HCT116 (cell line): Measurements from ENCODE around the gene XAF1. TPM values are rescaled to one million over a fixed set of nuclear protein-coding genes. Genes with fewer than 3 reads are reported as not detected.

ENCODE experiments used
- ATAC-seq: fragments of 200-7000 bp; cut with Tn5 transposase; 2 replicates; pipeline ENCODE4 v1.9.1; 2020; ENCODE audit warnings: mild to moderate bottlenecking, moderate library complexity
- BruUV-seq: library from RNA; stranded (reverse); fragments of 400-500 nt; replicated peaks from 2 replicates; lab custom pipeline; 2021; lab: Mats Ljungman, UMichigan
- CTCF ChIA-PET: fragments of 300-600 bp; sonication (Branson Sonifier 250); formaldehyde crosslinking; loops from one replicate; lab custom pipeline; 2021; ENCODE audit warnings: antibody characterized with exemption; lab: Charles Lee
- POLR2A ChIA-PET: fragments of 300-600, 350-600 bp; sonication (Branson Sonifier 250); formaldehyde crosslinking; loops from one replicate; lab custom pipeline; 2021; ENCODE audit warnings: antibody characterized with exemption; lab: Charles Lee
- RAD21 ChIA-PET, 2 experiments: fragments of 300-600 bp; sonication (Branson Sonifier 250); formaldehyde crosslinking; loops; one replicate each; lab custom pipeline; 2023; ENCODE audit warnings: low total read pairs in 2 of 2; ENCODE audit not compliant: uncharacterized antibody in 2 of 2, unreplicated experiment in 2 of 2, low non-redundant PET in 1 of 2; lab: Charles Lee
- DNase-seq: peaks from one replicate; pipeline ENCODE4 v3.0.0-alpha.2; 2010; ENCODE audit warnings: low read depth, low spot score
- H2AFZ ChIP-seq: fragments of 200-600 bp; shearing (Covaris generic), sonication (generic); 2 replicates; pipeline ENCODE4 v1.6.1; 2017; ENCODE audit warnings: low read depth, mixed run types, mixed read lengths, antibody characterized with exemption, low read length; ENCODE audit not compliant: poor library complexity, severe bottlenecking
- H3K27ac ChIP-seq: 2 replicates; pipeline ENCODE4 v1.5.1; 2012; ENCODE audit warnings: low read depth, low read length
- H3K27me3 ChIP-seq: fragments of 200-600 bp; sonication (generic); 2 replicates; pipeline ENCODE4 v1.6.1; 2016; ENCODE audit warnings: mixed run types, low read length, mixed read lengths; ENCODE audit not compliant: insufficient read depth
- H3K36me3 ChIP-seq, 2 experiments: fragments of 200-500 bp in 1 of 2; fragments of 200-600 bp in 1 of 2; sonication (Bioruptor generic) in 1 of 2; sonication (generic) in 1 of 2; 2 replicates each; pipeline versions ENCODE4 v1.5.1 to v1.6.1; 2014 to 2016; ENCODE audit warnings: low read length in 2 of 2, inconsistent platforms in 1 of 2, mixed read lengths in 1 of 2, mixed run types in 1 of 2; ENCODE audit not compliant: insufficient read depth in 2 of 2, control insufficient read depth in 1 of 2
- H3K4me1 ChIP-seq, 2 experiments: fragments of 200-600 bp in 1 of 2; sonication (generic) in 1 of 2; 2 replicates each; pipeline versions ENCODE4 v1.5.1 to v1.6.1; 2012 to 2017; ENCODE audit warnings: low read length in 2 of 2, inconsistent platforms in 1 of 2, mild to moderate bottlenecking in 1 of 2, mixed read lengths in 1 of 2, mixed run types in 1 of 2, moderate library complexity in 1 of 2; ENCODE audit not compliant: insufficient read depth in 2 of 2, control insufficient read depth in 1 of 2
- H3K4me2 ChIP-seq: fragments of 200-600 bp; sonication (generic); 2 replicates; pipeline ENCODE4 v1.6.1; 2017; ENCODE audit warnings: mixed run types, low read length, mixed read lengths
- H3K4me3 ChIP-seq, 2 experiments: fragments of 200-600 bp in 1 of 2; sonication (generic) in 1 of 2; replicated peaks in 1 of 2; 2 replicates each; pipeline ENCODE4 v1.5.1; 2011 to 2016; ENCODE audit warnings: low read length in 2 of 2, control low read depth in 1 of 2, low read depth in 1 of 2, mild to moderate bottlenecking in 1 of 2, mixed read lengths in 1 of 2, mixed run types in 1 of 2
- H3K79me2 ChIP-seq: fragments of 200-600 bp; sonication (generic); 2 replicates; pipeline ENCODE4 v1.6.1; 2017; ENCODE audit warnings: mild to moderate bottlenecking, mixed run types, low read length, moderate library complexity, mixed read lengths; ENCODE audit not compliant: insufficient read depth
- H3K9ac ChIP-seq: fragments of 200-600 bp; sonication (generic); 2 replicates; pipeline ENCODE4 v1.6.1; 2016; ENCODE audit warnings: low read length, mixed read lengths
- H3K9me2 ChIP-seq: fragments of 200-600 bp; sonication (generic), shearing (Covaris generic); 2 replicates; pipeline ENCODE4 v1.6.1; 2017; ENCODE audit warnings: mixed run types, mild to moderate bottlenecking, moderate library complexity; ENCODE audit not compliant: insufficient read depth
- H3K9me3 ChIP-seq, 2 experiments: fragments of 200-500 bp in 1 of 2; fragments of 200-600 bp in 1 of 2; sonication (Bioruptor generic) in 1 of 2; sonication (generic) in 1 of 2; 2 replicates each; pipeline ENCODE4 v1.6.1; 2014 to 2017; ENCODE audit warnings: low read length in 2 of 2, mixed read lengths in 2 of 2, inconsistent platforms in 1 of 2, low read depth in 1 of 2, mild to moderate bottlenecking in 1 of 2, mixed run types in 1 of 2, moderate library complexity in 1 of 2; ENCODE audit not compliant: control insufficient read depth in 1 of 2, insufficient read depth in 1 of 2
- H4K20me1 ChIP-seq: fragments of 200-600 bp; sonication (generic), shearing (Covaris generic); 2 replicates; pipeline ENCODE4 v1.6.1; 2017; ENCODE audit warnings: mixed run types, mild to moderate bottlenecking, moderate library complexity; ENCODE audit not compliant: insufficient read depth
- CBX3 ChIP-seq: IDR thresholded peaks from 2 replicates; pipeline ENCODE4 v1.6.1; 2012; ENCODE audit warnings: low read depth
- EGR1 ChIP-seq: IDR thresholded peaks from 2 replicates; pipeline ENCODE4 v1.6.1; 2012; ENCODE audit warnings: low read depth
- ELF1 ChIP-seq: IDR thresholded peaks from 2 replicates; pipeline ENCODE4 v1.6.1; 2012; ENCODE audit warnings: low read depth, borderline replicate concordance
- EZH2 ChIP-seq: fragments of 200-600 bp; sonication (generic); IDR thresholded peaks from 2 replicates; pipeline ENCODE4 v1.6.1; 2017; ENCODE audit warnings: antibody characterized with exemption, mixed run types
- EZH2phosphoT487 ChIP-seq: fragments of 200-600 bp; IDR thresholded peaks from 2 replicates; pipeline ENCODE4 v1.6.1; 2018; ENCODE audit warnings: antibody characterized with exemption, borderline replicate concordance
- FOSL1 ChIP-seq: IDR thresholded peaks from 2 replicates; pipeline ENCODE4 v1.6.1; 2012; ENCODE audit warnings: low read depth
- JUND ChIP-seq: IDR thresholded peaks from 2 replicates; pipeline ENCODE4 v1.6.1; 2012
- POLR2A ChIP-seq: IDR thresholded peaks from 2 replicates; pipeline ENCODE4 v1.7.0; 2011; ENCODE audit warnings: borderline replicate concordance; ENCODE audit not compliant: insufficient read depth, insufficient read length; ENCODE audit errors: extremely low read depth
- POLR2AphosphoS5 ChIP-seq: IDR thresholded peaks from 2 replicates; pipeline ENCODE4 v1.6.1; 2011; ENCODE audit warnings: mild to moderate bottlenecking, low read depth, low read length, moderate library complexity
- RAD21 ChIP-seq: IDR thresholded peaks from 2 replicates; pipeline ENCODE4 v1.6.1; 2012; ENCODE audit warnings: low read depth, mild to moderate bottlenecking
- SIN3A ChIP-seq: IDR thresholded peaks from 2 replicates; pipeline ENCODE4 v1.6.1; 2012; ENCODE audit warnings: low read depth
- SP1 ChIP-seq: IDR thresholded peaks from 2 replicates; pipeline ENCODE4 v1.6.1; 2012; ENCODE audit warnings: low read depth
- SRF ChIP-seq: IDR thresholded peaks from 2 replicates; pipeline ENCODE4 v1.6.1; 2012; ENCODE audit warnings: low read depth
- TCF7L2 ChIP-seq: IDR thresholded peaks from 2 replicates; pipeline ENCODE4 v1.7.0; 2011; ENCODE audit warnings: borderline replicate concordance, inconsistent platforms; ENCODE audit not compliant: insufficient read depth, insufficient read length; ENCODE audit errors: extremely low read depth
- YY1 ChIP-seq: IDR thresholded peaks from 2 replicates; pipeline ENCODE4 v1.6.1; 2011; ENCODE audit warnings: low read length, low read depth, moderate library complexity, mild to moderate bottlenecking; ENCODE audit not compliant: insufficient replicate concordance; ENCODE audit errors: extremely low read depth
- ZNF274 ChIP-seq: fragments of 200-500 bp; sonication (Bioruptor generic); IDR thresholded peaks from 2 replicates; pipeline ENCODE4 v1.6.1; 2014; ENCODE audit warnings: mild to moderate bottlenecking, low read depth, low read length, inconsistent platforms
- intact Hi-C: fragments of 100-400 bp; cut with micrococcal nuclease; formaldehyde crosslinking; loops from 2 replicates; pipeline ENCODE4 v1.10.0; 2022
- total RNA-seq: library from RNA; stranded (reverse); gene quantifications from one replicate; pipeline ENCODE4 v1.2.1, GENCODE V29; 2021; ENCODE audit not compliant: unreplicated experiment
- TF ChIP-seq, protein P1 (sequence below): IDR thresholded peaks from 2 replicates; pipeline ENCODE4 v1.6.1; 2012
- TF ChIP-seq, protein P2 (sequence below): IDR thresholded peaks from 2 replicates; pipeline ENCODE4 v1.6.1; 2012
- TF ChIP-seq, protein P3 (sequence below), 3 experiments: fragments of 200-600 bp in 1 of 3; sonication (generic) in 1 of 3; IDR thresholded peaks in 2 of 3; conservative IDR thresholded peaks in 1 of 3; 2 replicates each; pipeline ENCODE4 v1.5.1; 2012 to 2017; ENCODE audit warnings: low read depth in 2 of 3, low read length in 2 of 3, antibody characterized with exemption in 1 of 3, borderline replicate concordance in 1 of 3, control low read depth in 1 of 3, mild to moderate bottlenecking in 1 of 3, mixed read lengths in 1 of 3, mixed run types in 1 of 3, moderate library complexity in 1 of 3; ENCODE audit not compliant: insufficient read depth in 1 of 3

The XAF1 gene
- total RNA-seq, 1 experiment from 2014 or later = 0.25 TPM

DNA sequence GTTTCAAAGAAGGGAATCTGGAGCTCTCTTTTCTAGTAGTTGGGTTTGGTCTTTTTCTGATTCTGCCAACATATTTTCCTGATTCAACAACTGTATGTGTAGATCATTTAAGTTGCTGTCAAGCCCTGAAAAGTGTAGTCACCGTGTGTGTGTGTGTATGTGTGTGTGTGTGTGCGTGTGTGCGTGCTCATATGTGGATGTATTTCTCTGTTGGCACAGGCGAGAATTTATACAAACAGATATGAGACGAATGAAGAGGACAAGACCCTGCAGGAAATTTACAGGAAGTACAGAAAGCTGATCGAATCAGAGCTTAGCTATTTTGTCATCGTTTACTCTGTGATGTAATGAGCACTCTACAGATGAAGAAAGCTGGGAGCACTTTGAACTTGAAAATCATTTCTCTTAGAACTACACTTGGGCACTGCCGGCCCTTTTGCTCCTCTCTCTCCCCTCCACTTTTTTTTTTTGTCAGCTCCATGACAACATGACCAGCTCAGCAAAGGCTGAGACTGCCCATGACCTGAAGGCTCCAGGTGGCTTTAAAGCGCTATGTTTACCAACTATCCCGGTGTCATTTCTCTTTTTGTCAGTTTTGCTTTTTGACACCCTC is 31.3 kb downstream of the XAF1 start:
- no peaks in the 10 kb centered on the region for H3K79me2 ChIP-seq
- ChIA-PET CTCF (no interaction called here), RAD21 (no interaction called here), POLR2A (no interaction called here)
- no peak for ATAC-seq
- TF ChIP-seq SP1 = no peak
- no peak for TF ChIP-seq POLR2A
- TF ChIP-seq RAD21 = no peak
- no peak for TF ChIP-seq EZH2phosphoT487
- TF ChIP-seq, protein P1, sequence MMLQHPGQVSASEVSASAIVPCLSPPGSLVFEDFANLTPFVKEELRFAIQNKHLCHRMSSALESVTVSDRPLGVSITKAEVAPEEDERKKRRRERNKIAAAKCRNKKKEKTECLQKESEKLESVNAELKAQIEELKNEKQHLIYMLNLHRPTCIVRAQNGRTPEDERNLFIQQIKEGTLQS = no peak
- TF ChIP-seq TCF7L2 = no peak
- TF ChIP-seq JUND = no peak
- TF ChIP-seq EZH2 = no peak
- TF ChIP-seq, protein P2, sequence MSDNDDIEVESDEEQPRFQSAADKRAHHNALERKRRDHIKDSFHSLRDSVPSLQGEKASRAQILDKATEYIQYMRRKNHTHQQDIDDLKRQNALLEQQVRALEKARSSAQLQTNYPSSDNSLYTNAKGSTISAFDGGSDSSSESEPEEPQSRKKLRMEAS = no peak
- TF ChIP-seq ZNF274 = no peak
- no peak overlapping the region for H3K4me2 ChIP-seq
- no peak overlapping the region for H3K27ac ChIP-seq
- DNase-seq = no peak
- no peaks in the 10 kb centered on the region for H3K36me3 ChIP-seq
- H3K4me3 ChIP-seq = no peak overlapping the region
- H3K4me1 ChIP-seq = no peaks in the 10 kb centered on the region
- H2AFZ ChIP-seq = no peak overlapping the region
- intact Hi-C loops = no loop called here
- BruUV-seq = no TSS peak
- H3K9me2 ChIP-seq = no peaks in the 10 kb centered on the region
- H3K9me3 ChIP-seq = no peaks in the 10 kb centered on the region
- H3K27me3 ChIP-seq = peaks cover 69% of the 10 kb centered on the region
- H4K20me1 ChIP-seq = no peaks in the 10 kb centered on the region
- no peak overlapping the region for H3K9ac ChIP-seq

DNA sequence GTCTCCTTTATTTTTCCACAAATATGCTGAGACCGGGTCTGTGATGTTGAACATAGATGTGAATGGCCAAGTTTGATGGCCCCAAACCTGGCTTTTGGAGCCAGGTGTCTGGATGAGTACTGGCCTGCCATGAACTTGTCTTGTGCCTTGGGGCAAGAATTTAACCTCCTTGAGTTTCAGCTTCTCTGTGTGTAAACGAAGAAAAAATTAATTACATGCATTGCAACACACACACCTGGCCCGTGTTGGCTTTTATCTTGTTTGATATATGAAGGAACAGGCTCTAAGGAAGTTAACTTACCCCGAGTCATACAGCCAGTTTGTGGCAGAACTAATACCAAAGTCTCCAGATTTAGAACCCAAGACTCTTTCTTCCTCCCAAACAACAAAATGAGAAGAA is 33.3 kb downstream of the XAF1 start:
- Histone ChIP-seq H3K4me1 (no peaks in the 10 kb centered on the region), H2AFZ (no peak overlapping the region), H3K27ac (no peak overlapping the region), H3K9me3 (no peaks in the 10 kb centered on the region), H3K9ac (no peak overlapping the region), H3K36me3 (no peaks in the 10 kb centered on the region), H3K27me3 (peaks cover 66% of the 10 kb centered on the region), H4K20me1 (no peaks in the 10 kb centered on the region), H3K4me3 (no peak overlapping the region), H3K79me2 (no peaks in the 10 kb centered on the region), H3K9me2 (no peaks in the 10 kb centered on the region), H3K4me2 (no peak overlapping the region)
- POLR2A ChIA-PET = no interaction called here
- no TSS peak for BruUV-seq
- DNase-seq (no peak), ATAC-seq (no peak)
- RAD21 ChIA-PET = no interaction called here
- CTCF ChIA-PET = no interaction called here
- intact Hi-C loops = no loop called here
- TF ChIP-seq JUND (no peak), POLR2AphosphoS5 (no peak), ELF1 (no peak), SIN3A (no peak), EGR1 (no peak), POLR2A (no peak), FOSL1 (no peak), TCF7L2 (no peak), EZH2phosphoT487 (no peak), YY1 (no peak), SRF (no peak), CBX3 (no peak)
- TF ChIP-seq, protein P1 = no peak
- TF ChIP-seq, protein P2 = no peak
- TF ChIP-seq, protein P3, sequence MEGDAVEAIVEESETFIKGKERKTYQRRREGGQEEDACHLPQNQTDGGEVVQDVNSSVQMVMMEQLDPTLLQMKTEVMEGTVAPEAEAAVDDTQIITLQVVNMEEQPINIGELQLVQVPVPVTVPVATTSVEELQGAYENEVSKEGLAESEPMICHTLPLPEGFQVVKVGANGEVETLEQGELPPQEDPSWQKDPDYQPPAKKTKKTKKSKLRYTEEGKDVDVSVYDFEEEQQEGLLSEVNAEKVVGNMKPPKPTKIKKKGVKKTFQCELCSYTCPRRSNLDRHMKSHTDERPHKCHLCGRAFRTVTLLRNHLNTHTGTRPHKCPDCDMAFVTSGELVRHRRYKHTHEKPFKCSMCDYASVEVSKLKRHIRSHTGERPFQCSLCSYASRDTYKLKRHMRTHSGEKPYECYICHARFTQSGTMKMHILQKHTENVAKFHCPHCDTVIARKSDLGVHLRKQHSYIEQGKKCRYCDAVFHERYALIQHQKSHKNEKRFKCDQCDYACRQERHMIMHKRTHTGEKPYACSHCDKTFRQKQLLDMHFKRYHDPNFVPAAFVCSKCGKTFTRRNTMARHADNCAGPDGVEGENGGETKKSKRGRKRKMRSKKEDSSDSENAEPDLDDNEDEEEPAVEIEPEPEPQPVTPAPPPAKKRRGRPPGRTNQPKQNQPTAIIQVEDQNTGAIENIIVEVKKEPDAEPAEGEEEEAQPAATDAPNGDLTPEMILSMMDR (IDR thresholded peaks at IDR 0.05 in 2 of 3, conservative IDR thresholded peaks at IDR 0.05 in 1 of 3; ENCODE audit: borderline replicate concordance in 1 of 3, insufficient read depth in 1 of 3, low read depth in 2 of 3, low read length in 2 of 3) = no peak
